Activated T-cell treated with anti-CD3 and anti-CD28 coated beads, Interleukin-2, amount 50 U/mL, for 4 hours (primary cell): Measurements from ENCODE around the gene MAX. TPM values are rescaled to one million over a fixed set of nuclear protein-coding genes. Genes with fewer than 3 reads are reported as not detected.

Experiments
- ATAC-seq, 2 donors: fragments of 200-7000 bp; cut with Tn5 transposase; one replicate each; pipeline ENCODE4 v1.10.0; 2021
- DNase-seq: peaks from one replicate; pipeline ENCODE4 v3.0.0-alpha.2; 2020
- H3K27me3 Mint-ChIP-seq: one replicate; pipeline ENCODE4 v1.8.0; 2021; ENCODE audit warnings: low read depth, mixed read lengths
- H3K36me3 Mint-ChIP-seq: one replicate; pipeline ENCODE4 v1.8.0; 2022; ENCODE audit warnings: mixed read lengths; ENCODE audit not compliant: insufficient read depth
- H3K4me1 Mint-ChIP-seq: one replicate; pipeline ENCODE4 v1.8.0; 2021; ENCODE audit warnings: low read depth, mixed read lengths
- H3K4me3 Mint-ChIP-seq: one replicate; pipeline ENCODE4 v1.8.0; 2021; ENCODE audit warnings: mild to moderate bottlenecking, moderate library complexity, mixed read lengths
- H3K9me3 Mint-ChIP-seq: one replicate; pipeline ENCODE4 v1.8.0; 2021; ENCODE audit warnings: mixed read lengths
- total RNA-seq, 3 donors: library from RNA; stranded (reverse); gene quantifications; one replicate each; pipeline ENCODE4 v1.2.1, GENCODE V29; 2021

MAX gene
- total RNA-seq, 3 donors from 2014 or later = 134 to 151 (median 143) TPM

DNA sequence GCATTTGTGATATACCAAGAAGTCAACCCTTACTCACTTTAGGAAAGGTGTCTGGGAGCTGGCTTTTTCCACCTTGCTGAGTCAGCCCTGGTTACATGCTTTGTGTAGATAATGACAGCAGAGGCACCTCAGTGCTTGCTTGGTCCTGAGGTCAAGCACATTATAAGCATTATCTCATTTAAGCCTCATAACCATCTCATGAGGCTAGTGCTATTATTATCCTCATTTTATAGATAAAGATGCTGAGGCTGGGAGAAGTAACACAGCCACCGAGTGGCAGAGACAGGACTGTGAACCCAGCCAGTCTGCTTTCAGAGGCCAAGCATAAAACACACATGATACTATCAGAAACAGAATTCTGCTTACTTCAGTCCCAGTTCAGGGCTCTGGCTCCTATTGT is 29.4 kb downstream of the MAX start:
- Mint-ChIP-seq H3K4me1 (peaks cover 19% of the 10 kb centered on the region), H3K4me3 (no peak overlapping the region), H3K27me3 (no peaks in the 10 kb centered on the region), H3K9me3 (no peaks in the 10 kb centered on the region), H3K36me3 (peaks cover 44% of the 10 kb centered on the region)
- no peak for ATAC-seq
- DNase-seq = no peak

DNA sequence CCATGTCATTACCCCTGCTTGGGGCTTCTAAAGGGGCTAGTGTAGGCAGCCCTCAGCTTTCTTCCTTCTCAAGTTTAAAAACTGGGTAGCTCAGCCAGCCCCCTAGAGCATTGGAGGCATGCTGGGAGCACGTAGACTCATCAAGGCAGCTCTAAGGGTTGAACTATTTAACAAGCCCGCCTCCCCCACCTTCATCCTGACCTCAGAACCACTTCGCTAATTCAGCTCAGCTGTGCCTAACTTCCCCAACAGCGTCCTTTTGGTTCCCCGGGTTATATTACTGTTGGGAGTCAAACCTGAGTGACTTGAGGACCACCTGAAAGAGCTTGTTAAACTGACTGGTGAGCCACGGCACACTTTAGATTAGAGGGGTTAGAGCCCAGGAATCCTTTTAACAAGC is 30.1 kb downstream of the MAX start:
- no peak for ATAC-seq
- Mint-ChIP-seq H3K27me3 (no peaks in the 10 kb centered on the region), H3K4me1 (peaks cover 19% of the 10 kb centered on the region), H3K36me3 (peaks cover 43% of the 10 kb centered on the region), H3K9me3 (no peaks in the 10 kb centered on the region), H3K4me3 (no peak overlapping the region)
- no peak for DNase-seq

DNA sequence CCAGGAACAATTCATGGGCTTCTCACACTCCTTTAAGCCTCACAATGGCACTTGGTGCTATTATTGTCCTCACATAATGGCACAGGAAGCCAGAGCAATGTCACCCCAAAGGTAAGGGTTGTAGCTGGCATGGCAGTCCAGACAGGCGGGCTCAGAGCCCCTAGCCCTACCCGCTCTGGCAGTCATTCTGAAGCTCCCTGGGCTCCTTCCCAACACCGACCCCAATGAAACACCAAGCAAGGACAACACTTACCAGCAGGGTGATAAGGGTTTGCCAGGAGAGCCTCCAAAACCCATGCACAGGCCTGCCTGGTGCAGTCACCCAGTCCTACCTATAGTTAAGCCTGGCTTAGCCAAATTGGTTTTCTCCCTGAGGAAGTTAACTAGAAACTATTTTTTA is 30.8 kb downstream of the MAX start:
- Mint-ChIP-seq H3K27me3 (no peaks in the 10 kb centered on the region), H3K4me1 (peaks cover 19% of the 10 kb centered on the region), H3K36me3 (peaks cover 39% of the 10 kb centered on the region), H3K4me3 (no peak overlapping the region), H3K9me3 (no peaks in the 10 kb centered on the region)
- no peak for DNase-seq
- no peak for ATAC-seq

DNA sequence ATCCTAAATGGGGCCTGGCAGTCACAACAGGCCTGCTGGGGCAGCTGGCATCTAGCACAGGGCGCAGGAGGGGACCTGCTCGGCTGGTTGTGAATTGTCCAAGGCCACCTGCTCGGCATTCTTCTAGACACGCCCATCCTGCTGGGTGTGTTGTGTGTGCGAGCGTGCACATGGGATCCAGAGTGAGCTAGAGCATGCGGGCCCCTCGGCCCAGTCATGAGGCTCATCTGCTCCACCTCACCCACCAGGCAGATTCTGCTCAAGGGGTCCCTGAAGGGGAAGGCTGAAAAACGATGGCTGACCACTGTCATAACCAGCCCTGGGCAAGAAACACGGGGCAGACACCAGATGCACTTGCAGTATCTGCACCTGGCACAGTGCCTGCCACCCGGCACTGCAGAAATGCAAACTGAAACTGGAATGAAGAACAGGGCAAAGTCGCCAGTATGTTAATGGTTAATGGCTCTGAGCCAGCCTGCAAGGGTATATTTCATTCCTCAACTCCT is 31.8 kb downstream of the MAX start:
- Mint-ChIP-seq H3K4me3 (no peak overlapping the region), H3K9me3 (no peaks in the 10 kb centered on the region), H3K4me1 (peaks cover 16% of the 10 kb centered on the region), H3K36me3 (peaks cover 40% of the 10 kb centered on the region), H3K27me3 (no peaks in the 10 kb centered on the region)
- DNase-seq = no peak
- ATAC-seq = no peak

DNA sequence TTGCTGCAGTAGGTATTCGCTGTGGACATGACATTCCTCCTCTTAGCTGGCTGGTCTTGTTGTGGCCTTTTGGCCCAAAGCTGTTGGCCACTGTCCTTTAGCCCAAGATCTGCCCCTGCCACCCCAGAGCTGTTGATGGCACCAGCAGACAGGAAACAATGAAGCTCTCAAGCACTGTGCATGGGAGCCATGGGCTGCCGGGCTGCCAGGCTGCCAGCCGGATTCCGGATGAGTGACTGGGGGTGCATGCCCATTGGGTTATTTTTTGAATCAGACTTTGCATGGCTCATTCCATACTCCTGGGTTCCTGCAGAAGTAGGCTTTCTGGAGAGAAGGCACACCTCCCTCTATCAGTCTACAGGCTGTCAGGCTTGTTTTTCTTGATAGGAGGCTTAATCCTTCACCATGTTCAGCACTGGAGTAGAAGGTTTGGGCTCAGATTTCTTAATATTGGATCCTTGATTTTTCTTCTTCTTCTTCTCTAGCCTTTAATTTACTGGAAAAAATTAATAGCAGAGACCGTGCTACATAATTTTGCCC is 32.4 kb downstream of the MAX start:
- no peak for DNase-seq
- ATAC-seq = no peak
- H3K27me3 Mint-ChIP-seq = no peaks in the 10 kb centered on the region
- H3K4me1 Mint-ChIP-seq = peaks cover 11% of the 10 kb centered on the region
- peaks cover 40% of the 10 kb centered on the region for H3K36me3 Mint-ChIP-seq
- no peak overlapping the region for H3K4me3 Mint-ChIP-seq
- no peaks in the 10 kb centered on the region for H3K9me3 Mint-ChIP-seq

DNA sequence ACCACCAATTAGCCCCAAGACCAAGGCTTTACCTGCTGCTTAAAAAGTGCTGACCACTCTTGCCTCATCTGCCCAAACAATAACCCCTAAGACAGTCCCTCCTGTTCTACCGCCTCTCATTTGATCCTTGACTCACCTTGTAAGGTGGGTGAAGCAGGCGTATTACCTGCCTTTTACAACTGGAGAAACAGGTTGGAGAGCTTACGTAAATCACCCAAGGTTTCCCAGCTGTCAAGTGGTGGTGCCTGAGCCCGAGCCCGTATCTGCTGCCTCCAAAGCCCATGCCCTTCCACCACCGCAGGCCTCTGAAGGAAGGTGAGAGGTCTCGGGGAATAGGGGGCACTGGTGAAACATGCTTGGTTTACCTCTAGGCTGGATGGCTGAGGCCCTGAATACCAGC is 36.6 kb downstream of the MAX start:
- ATAC-seq (no peak), DNase-seq (no peak)
- Mint-ChIP-seq H3K27me3 (no peaks in the 10 kb centered on the region), H3K36me3 (peaks cover 58% of the 10 kb centered on the region), H3K4me3 (no peak overlapping the region), H3K9me3 (no peaks in the 10 kb centered on the region), H3K4me1 (no peaks in the 10 kb centered on the region)

DNA sequence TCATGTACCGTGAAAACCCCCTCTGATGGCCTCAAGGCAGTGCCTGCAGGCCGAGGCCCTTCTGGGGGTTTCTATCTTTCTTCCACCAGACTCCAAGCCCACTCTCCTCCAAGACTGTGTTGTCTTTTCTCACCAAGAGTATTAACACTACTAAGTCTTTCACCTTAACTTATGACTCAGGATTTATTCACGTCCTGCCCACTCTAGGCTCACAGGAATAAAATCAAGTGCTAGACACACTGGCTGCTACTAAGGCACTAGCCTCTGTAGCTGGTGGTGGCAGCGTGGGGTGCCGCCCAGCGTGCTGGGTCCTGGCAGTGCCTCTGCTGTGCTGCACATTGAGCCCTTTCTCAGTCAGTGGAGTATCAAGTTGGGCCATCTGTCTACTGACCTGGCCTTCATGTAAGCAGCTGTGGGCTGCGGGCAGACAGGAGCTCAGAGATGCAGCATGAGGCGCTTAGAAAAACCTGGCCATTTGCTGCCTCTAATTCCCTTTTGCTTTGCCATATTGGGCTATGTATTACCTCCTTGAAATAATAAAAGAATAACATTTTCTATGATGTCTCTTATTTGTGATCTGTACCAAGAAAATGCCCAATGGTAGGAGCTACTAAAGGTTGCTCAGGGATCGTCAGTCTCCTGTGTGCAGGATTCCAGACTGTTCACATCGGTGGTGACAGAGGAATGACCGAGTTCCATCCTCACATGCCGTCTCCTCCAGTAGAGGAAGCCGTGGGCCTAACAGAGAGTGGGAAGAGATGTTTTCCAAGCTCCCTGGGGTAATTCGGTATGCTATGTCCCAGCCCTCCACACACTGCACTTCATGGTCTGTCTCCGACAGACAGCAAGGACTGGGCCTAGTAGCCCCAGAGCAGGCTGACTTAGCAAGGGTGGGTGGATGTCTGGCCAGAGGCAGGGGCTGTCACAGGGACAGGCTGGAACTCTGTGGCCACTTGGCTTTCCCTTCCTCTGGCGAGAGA is 39.9 kb downstream of the MAX start:
- Mint-ChIP-seq H3K9me3 (no peaks in the 10 kb centered on the region), H3K36me3 (peaks cover 48% of the 10 kb centered on the region), H3K27me3 (no peaks in the 10 kb centered on the region)

DNA sequence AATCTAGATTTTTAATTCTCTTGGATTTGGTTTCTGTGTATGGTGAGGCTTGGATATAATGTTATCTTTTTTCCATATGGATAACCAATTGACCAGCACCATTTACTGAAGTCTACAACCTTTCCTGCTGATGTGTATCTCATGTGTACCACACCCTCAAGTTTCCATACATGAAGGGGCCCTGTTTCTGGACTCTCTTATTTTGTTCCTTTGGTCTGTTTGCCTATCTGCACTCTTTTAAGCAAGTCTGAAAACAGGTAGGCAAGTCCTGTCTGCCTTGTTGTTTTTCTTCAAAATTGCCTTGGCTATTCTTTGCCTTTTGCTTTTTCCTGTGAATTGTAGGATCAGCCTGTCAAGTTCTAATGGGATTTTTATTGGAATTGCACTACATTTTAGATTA is 44.6 kb downstream of the MAX start:
- H3K36me3 Mint-ChIP-seq = peaks cover 33% of the 10 kb centered on the region
- no peaks in the 10 kb centered on the region for H3K27me3 Mint-ChIP-seq
- no peak for ATAC-seq
- no peak overlapping the region for H3K4me3 Mint-ChIP-seq
- H3K4me1 Mint-ChIP-seq = peaks cover 2% of the 10 kb centered on the region
- no peak for DNase-seq
- no peaks in the 10 kb centered on the region for H3K9me3 Mint-ChIP-seq

More for the DNA sequence above, 39.9 kb downstream of the MAX start:
- no peak for ATAC-seq
- DNase-seq = no peak
- Mint-ChIP-seq H3K4me3 (no peak overlapping the region), H3K4me1 (peaks cover 2% of the 10 kb centered on the region)

DNA sequence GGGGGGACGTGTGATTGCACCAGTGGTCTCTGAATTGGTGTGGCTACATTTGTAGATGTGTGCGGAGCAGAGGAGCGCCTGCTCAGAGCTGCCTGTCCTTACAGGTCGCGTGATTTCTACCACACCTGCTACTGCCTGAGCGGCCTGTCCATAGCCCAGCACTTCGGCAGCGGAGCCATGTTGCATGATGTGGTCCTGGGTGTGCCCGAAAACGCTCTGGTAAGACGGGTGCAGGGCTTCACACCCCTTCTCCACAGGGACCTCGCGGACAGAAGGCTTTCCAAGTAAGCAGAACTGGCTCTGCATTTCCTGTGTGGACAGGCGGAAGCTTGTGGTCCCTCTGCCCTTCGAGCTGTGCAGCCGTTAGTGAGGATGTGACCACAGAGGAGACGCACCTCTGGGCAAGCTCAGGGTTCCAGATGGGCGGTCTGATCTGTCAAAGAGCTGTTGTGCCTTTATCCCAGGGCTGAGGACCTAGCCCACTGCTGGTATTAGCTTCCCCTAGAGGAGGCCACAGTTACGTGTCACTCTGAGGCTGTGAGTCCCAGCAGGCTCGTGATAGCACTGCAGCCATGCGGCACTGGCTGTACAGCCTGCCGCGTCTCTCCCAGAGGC is 47.7 kb downstream of the MAX start:
- H3K27me3 Mint-ChIP-seq = no peaks in the 10 kb centered on the region
- no peak for ATAC-seq
- peaks cover 18% of the 10 kb centered on the region for H3K36me3 Mint-ChIP-seq
- H3K4me1 Mint-ChIP-seq = peaks cover 2% of the 10 kb centered on the region
- no peak overlapping the region for H3K4me3 Mint-ChIP-seq
- no peak for DNase-seq
- H3K9me3 Mint-ChIP-seq = no peaks in the 10 kb centered on the region

DNA sequence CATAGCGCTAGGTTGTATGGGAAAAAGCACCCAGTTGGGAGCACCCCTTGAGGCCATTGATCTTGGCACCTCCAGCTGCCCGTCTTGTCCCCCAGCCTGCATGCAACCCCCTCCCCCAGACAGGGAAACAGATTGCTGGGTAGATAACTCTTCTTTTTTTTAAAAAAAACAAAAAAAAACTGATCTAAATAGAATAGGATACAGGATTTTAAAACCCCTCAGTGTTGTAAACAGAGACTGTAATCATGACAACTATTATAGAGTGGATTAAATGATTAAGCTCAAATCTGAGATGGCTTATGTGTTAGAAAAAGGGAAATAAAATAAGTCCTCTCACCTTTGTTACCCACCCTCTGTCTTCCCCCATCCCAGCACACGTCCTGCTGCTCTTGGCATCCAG is 48.9 kb downstream of the MAX start:
- Mint-ChIP-seq H3K4me3 (no peak overlapping the region), H3K36me3 (peaks cover 18% of the 10 kb centered on the region), H3K27me3 (no peaks in the 10 kb centered on the region), H3K4me1 (peaks cover 2% of the 10 kb centered on the region), H3K9me3 (no peaks in the 10 kb centered on the region)
- DNase-seq (no peak), ATAC-seq (no peak)

DNA sequence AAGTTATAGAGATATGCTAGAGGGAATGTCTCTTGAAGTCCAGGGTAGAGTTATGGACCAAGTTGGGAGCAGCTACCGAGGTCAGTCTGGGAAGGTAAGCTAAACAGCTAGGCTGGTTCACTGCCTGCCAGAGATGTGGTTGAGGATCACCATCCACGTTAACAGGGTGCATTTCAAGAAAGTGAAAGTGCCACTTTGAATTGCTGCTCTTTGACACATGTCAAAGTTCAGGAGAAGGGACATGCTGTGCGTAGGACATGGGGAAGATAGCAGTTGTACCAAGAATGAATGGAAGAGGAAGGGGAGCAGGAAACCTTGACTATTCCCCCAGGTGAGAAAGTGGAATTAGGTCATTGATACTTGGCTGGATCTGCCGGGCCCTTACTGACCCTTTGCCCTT is 49.5 kb downstream of the MAX start:
- Mint-ChIP-seq H3K27me3 (no peaks in the 10 kb centered on the region), H3K4me3 (no peak overlapping the region), H3K36me3 (peaks cover 16% of the 10 kb centered on the region), H3K4me1 (no peaks in the 10 kb centered on the region), H3K9me3 (no peaks in the 10 kb centered on the region)
- ATAC-seq = no peak
- no peak for DNase-seq

DNA sequence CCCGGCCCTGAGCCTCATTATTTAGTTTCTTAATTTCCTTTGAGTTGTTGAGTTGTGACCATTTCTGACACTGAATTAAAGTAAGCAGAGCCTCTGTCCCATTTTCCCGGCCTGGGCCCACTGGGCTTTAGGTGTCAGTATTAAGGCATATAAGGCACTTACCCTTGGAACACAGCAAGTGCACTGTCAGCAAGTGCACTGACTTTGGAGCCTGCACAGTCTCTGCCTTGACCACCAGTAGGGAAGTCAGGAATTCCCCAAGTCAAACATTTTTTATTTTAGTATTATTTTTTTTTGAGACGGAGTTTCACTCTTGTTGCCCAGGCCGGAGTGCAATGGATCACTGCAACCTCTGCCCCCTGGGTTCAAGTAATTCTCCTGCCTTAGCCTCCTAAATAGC is 56.6 kb downstream of the MAX start:
- no peak overlapping the region for H3K4me3 Mint-ChIP-seq
- peaks cover 7% of the 10 kb centered on the region for H3K4me1 Mint-ChIP-seq
- ATAC-seq (no peak), DNase-seq (no peak)
- H3K36me3 Mint-ChIP-seq = peaks cover 26% of the 10 kb centered on the region
- H3K27me3 Mint-ChIP-seq = no peaks in the 10 kb centered on the region
- H3K9me3 Mint-ChIP-seq = no peaks in the 10 kb centered on the region

DNA sequence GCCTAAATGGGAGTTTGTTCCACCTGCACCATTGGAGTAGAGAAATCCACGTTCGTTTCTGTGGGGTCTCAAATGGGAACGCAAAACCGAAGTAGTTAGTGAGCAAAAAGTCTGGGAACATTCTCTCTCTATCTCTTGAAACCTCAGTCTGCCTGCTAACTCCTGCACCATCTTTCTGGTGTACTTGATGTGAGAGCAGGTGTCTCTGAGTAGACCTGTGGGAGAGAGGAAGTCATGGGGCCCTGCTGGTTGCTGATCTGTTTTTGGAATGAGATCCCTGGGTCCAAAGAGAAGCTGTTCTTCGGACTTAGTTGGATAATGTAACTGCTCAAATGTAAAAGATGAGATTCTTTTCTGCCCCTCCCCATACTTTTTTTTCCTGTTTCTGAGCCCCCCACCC is 57.3 kb downstream of the MAX start:
- no peak for ATAC-seq
- peaks cover 7% of the 10 kb centered on the region for H3K4me1 Mint-ChIP-seq
- no peak overlapping the region for H3K4me3 Mint-ChIP-seq
- no peak for DNase-seq
- peaks cover 26% of the 10 kb centered on the region for H3K36me3 Mint-ChIP-seq
- H3K9me3 Mint-ChIP-seq = no peaks in the 10 kb centered on the region
- no peaks in the 10 kb centered on the region for H3K27me3 Mint-ChIP-seq

DNA sequence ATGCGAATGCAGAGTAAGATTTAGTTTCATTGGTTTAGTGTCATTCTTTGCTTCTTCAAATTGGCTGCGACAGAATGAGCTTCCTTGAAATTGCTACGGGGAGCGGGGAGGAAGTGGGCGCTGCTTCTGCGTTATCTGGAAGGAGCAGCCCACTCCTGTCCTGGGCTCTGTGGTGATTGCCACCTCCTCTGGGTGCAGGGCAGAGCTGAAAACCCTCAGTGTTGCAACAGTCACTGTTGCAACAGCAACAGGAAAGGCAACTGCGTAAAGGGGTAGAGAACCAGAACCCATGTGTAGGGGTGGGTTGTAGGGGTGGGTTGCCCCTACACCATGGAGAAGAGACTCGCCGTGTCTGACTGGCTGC is 57.7 kb downstream of the MAX start:
- no peak overlapping the region for H3K4me3 Mint-ChIP-seq
- no peaks in the 10 kb centered on the region for H3K27me3 Mint-ChIP-seq
- H3K4me1 Mint-ChIP-seq = peaks cover 7% of the 10 kb centered on the region
- H3K36me3 Mint-ChIP-seq = peaks cover 26% of the 10 kb centered on the region
- ATAC-seq (no peak), DNase-seq (no peak)
- no peaks in the 10 kb centered on the region for H3K9me3 Mint-ChIP-seq
